Activated naive CD8-positive, alpha-beta T cell treated with anti-CD3 and anti-CD28 coated beads for 36 hours (primary cell): ENCODE results near the gene MCTP1. TPM values are rescaled to one million over a fixed set of nuclear protein-coding genes. Genes with fewer than 3 reads are reported as not detected.

Source experiments
- DNase-seq: peaks from one replicate; pipeline ENCODE4 v3.0.0; 2021
- H3K27ac Mint-ChIP-seq: one replicate; pipeline ENCODE4 v1.8.0; 2022; ENCODE audit warnings: mild to moderate bottlenecking, moderate library complexity, mixed read lengths
- H3K27me3 Mint-ChIP-seq: one replicate; pipeline ENCODE4 v1.8.0; 2022; ENCODE audit warnings: mild to moderate bottlenecking, mixed read lengths
- H3K36me3 Mint-ChIP-seq: one replicate; pipeline ENCODE4 v1.8.0; 2021; ENCODE audit warnings: mild to moderate bottlenecking, mixed read lengths
- H3K4me1 Mint-ChIP-seq: one replicate; pipeline ENCODE4 v1.8.0; 2021; ENCODE audit warnings: mixed read lengths
- H3K4me3 Mint-ChIP-seq: one replicate; pipeline ENCODE4 v1.8.0; 2022; ENCODE audit warnings: mild to moderate bottlenecking, moderate library complexity, mixed read lengths
- H3K9me3 Mint-ChIP-seq: one replicate; pipeline ENCODE4 v1.8.0; 2022; ENCODE audit warnings: mixed read lengths
- total RNA-seq, 2 experiments: library from RNA; stranded (reverse); gene quantifications; one replicate each; pipeline ENCODE4 v1.2.3, GENCODE V29; 2021

The MCTP1 gene
- total RNA-seq, 2 experiments from 2014 or later = 1.1 to 1.3 TPM

- Mint-ChIP-seq H3K4me3 (no peak overlapping the region), H3K27ac (no peak overlapping the region), H3K27me3 (peaks cover 9% of the 10 kb centered on the region), H3K36me3 (no peaks in the 10 kb centered on the region), H3K4me1 (no peaks in the 10 kb centered on the region), H3K9me3 (no peaks in the 10 kb centered on the region)
- DNase-seq = no peak
Observed at GRCh38 chr5:95141141-95141540, 143.8 kb downstream of the MCTP1 start.

DNA sequence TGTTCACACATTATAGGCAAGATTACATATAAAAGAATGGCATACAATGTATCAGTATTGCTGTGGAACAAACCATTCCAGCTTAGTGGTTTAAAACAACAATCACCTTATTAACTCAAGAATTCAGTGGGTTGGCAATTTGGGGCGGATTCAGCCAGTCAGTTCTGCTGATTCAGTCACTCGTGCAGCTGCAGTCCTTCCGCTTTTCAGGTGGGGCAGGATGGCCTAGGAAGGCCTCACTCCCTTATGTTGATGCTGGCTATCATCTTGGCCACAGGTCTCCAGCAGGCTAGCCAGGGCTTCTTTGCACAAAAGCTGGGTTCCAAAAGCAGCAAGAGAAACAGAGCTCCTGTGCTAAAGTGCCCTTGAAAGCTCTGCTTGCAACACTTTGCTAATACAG, 150.6 kb downstream of the MCTP1 start:
- Mint-ChIP-seq H3K27me3 (peaks cover 4% of the 10 kb centered on the region), H3K36me3 (no peaks in the 10 kb centered on the region), H3K4me3 (no peak overlapping the region), H3K27ac (no peak overlapping the region), H3K4me1 (no peaks in the 10 kb centered on the region), H3K9me3 (no peaks in the 10 kb centered on the region)
- DNase-seq = no peak

DNA sequence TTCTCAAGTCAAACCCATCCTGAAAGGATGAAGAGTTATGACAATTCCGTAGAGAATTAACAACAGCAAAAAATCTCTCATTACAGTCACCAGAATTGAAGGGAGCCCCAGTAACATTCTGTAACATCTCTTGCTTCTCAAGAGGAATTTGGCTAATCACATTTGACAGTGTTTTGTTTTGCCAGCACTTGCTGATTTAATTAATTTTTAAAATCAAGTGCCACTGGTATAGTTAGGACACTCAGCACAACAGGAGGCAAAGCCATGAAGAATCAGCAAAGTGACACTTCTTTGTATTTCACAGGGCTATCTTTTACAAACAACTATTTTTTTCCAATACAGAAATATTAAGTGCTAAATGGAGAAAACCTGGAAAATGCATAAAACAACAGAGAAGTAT, 152.8 kb downstream of the MCTP1 start:
- H3K4me1 Mint-ChIP-seq = no peaks in the 10 kb centered on the region
- no peaks in the 10 kb centered on the region for H3K36me3 Mint-ChIP-seq
- DNase-seq = no peak
- H3K27ac Mint-ChIP-seq = no peak overlapping the region
- no peaks in the 10 kb centered on the region for H3K9me3 Mint-ChIP-seq
- H3K27me3 Mint-ChIP-seq = peaks cover 3% of the 10 kb centered on the region
- no peak overlapping the region for H3K4me3 Mint-ChIP-seq

GRCh38 chr5:95130941-95131340, 154.0 kb downstream of the MCTP1 start:
- no peaks in the 10 kb centered on the region for H3K4me1 Mint-ChIP-seq
- H3K9me3 Mint-ChIP-seq = no peaks in the 10 kb centered on the region
- peaks cover 3% of the 10 kb centered on the region for H3K27me3 Mint-ChIP-seq
- H3K4me3 Mint-ChIP-seq = no peak overlapping the region
- DNase-seq = no peak
- no peaks in the 10 kb centered on the region for H3K36me3 Mint-ChIP-seq
- H3K27ac Mint-ChIP-seq = no peak overlapping the region

GRCh38 chr5:95124731-95125130, 160.2 kb downstream of the MCTP1 start:
- Mint-ChIP-seq H3K4me1 (no peaks in the 10 kb centered on the region), H3K9me3 (peaks cover 3% of the 10 kb centered on the region), H3K36me3 (no peaks in the 10 kb centered on the region), H3K27ac (no peak overlapping the region), H3K27me3 (peaks cover 3% of the 10 kb centered on the region), H3K4me3 (no peak overlapping the region)
- no peak for DNase-seq

GRCh38 chr5:95124101-95124500, 160.8 kb downstream of the MCTP1 start:
- H3K9me3 Mint-ChIP-seq = peaks cover 3% of the 10 kb centered on the region
- H3K36me3 Mint-ChIP-seq = no peaks in the 10 kb centered on the region
- H3K4me1 Mint-ChIP-seq = no peaks in the 10 kb centered on the region
- peaks cover 3% of the 10 kb centered on the region for H3K27me3 Mint-ChIP-seq
- no peak overlapping the region for H3K27ac Mint-ChIP-seq
- DNase-seq = no peak
- H3K4me3 Mint-ChIP-seq = no peak overlapping the region

DNA sequence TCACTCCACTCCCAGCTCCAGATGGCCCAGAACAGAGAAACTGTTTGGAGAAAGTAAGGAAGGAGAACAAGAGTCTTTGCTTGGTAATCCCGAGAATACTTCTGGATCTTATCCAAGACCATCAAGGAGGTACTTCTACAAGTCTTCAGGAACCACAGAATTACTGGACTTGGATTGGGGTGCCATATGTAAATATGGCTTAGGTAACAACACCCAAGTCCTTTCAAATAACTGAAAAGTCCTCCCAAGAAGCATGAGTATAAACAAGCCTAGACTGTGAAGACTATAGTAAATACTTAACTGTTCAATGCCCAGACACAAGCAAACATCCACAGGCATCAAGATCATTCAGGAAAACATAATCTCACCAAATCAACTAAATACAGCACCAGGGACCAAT, 170.0 kb downstream of the MCTP1 start:
- Mint-ChIP-seq H3K4me1 (no peaks in the 10 kb centered on the region), H3K27me3 (no peaks in the 10 kb centered on the region), H3K4me3 (no peak overlapping the region), H3K36me3 (no peaks in the 10 kb centered on the region), H3K9me3 (peaks cover 4% of the 10 kb centered on the region), H3K27ac (no peak overlapping the region)
- no peak for DNase-seq

DNA sequence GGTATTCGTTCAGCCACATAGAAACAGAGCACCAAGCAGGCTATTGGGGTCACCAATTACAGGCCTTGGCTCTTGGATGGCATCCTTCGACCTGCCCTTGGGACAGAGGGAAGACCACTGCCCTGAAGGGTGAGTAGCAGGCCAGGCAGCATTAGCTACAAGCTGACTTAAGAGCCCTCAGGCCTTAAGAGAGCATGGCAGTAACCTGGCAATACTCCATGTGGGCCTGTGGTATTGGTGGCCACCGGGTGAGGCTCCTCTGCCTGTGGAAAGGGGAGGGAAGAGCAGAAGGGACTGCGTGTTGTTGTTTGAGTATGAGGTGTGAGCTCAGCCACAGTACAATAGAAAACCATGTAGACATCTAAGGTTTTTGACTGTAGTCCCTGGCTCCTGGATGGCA, 170.6 kb downstream of the MCTP1 start:
- H3K36me3 Mint-ChIP-seq = no peaks in the 10 kb centered on the region
- H3K27ac Mint-ChIP-seq = no peak overlapping the region
- no peaks in the 10 kb centered on the region for H3K27me3 Mint-ChIP-seq
- H3K4me1 Mint-ChIP-seq = no peaks in the 10 kb centered on the region
- H3K9me3 Mint-ChIP-seq = peaks cover 4% of the 10 kb centered on the region
- no peak for DNase-seq
- no peak overlapping the region for H3K4me3 Mint-ChIP-seq

- no peaks in the 10 kb centered on the region for H3K36me3 Mint-ChIP-seq
- no peak overlapping the region for H3K4me3 Mint-ChIP-seq
- H3K4me1 Mint-ChIP-seq = no peaks in the 10 kb centered on the region
- H3K27ac Mint-ChIP-seq = no peak overlapping the region
- peaks cover 4% of the 10 kb centered on the region for H3K9me3 Mint-ChIP-seq
- H3K27me3 Mint-ChIP-seq = no peaks in the 10 kb centered on the region
- DNase-seq = no peak
Observed at GRCh38 chr5:95113489-95113888, 171.4 kb downstream of the MCTP1 start.

DNA sequence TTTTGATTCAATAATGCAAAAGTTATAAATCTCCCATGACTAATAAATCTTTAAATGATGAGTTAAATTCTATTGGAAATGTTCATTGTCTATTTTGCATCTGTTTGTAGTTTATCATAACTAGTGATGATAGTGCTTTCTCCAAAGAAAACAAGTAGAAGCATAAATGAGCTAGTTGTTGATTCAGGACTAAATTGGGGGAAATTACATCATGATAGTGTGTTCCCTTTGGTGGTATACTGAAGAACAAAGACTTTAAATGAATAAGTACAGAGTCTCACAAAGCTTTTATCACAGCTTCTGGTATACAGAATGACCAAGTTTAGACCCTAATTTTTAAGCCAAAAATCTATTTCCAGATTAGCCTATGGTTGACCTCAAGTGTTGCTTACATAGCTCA, 173.8 kb downstream of the MCTP1 start:
- H3K27me3 Mint-ChIP-seq = no peaks in the 10 kb centered on the region
- no peaks in the 10 kb centered on the region for H3K4me1 Mint-ChIP-seq
- H3K4me3 Mint-ChIP-seq = no peak overlapping the region
- H3K36me3 Mint-ChIP-seq = no peaks in the 10 kb centered on the region
- no peak overlapping the region for H3K27ac Mint-ChIP-seq
- DNase-seq = no peak
- H3K9me3 Mint-ChIP-seq = no peaks in the 10 kb centered on the region

DNA sequence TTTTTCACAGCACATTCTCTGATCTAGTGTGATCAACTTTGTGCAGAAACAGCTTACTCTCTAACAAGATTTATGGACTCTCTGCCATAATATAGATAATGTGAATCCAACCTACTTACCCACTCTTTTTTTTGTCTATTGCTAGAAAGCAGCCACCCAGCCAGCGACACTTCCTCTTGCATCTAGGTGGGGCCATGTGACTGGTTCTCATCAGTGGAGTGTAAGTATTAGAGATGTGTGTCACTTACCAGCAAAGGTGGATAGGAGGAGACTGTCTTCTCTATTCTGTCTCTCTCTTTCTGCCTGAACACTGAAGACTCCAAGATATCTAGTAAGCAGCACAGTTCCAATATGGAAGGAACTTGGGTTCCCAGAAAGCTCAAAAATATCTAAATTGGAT, 174.8 kb downstream of the MCTP1 start:
- Mint-ChIP-seq H3K36me3 (no peaks in the 10 kb centered on the region), H3K27me3 (no peaks in the 10 kb centered on the region), H3K4me1 (no peaks in the 10 kb centered on the region), H3K27ac (no peak overlapping the region), H3K4me3 (no peak overlapping the region), H3K9me3 (no peaks in the 10 kb centered on the region)
- no peak for DNase-seq

DNA sequence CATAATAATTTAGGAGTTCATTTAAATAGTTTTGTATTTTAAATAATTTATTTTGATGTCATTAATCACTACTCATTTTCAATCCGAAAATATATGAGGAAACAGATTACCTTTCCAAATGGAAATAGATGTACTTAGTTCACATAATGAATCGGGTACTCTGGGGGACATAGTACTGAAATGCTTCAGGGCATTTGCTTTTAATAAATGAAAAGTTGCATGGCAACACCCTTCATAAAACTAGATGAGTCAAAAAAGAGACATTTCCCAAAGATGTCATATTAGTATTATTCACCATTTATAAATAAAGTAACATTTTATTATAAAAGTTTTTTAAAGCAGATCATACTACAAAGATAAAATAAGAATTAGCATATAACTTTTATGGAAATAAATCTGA, 177.8 kb downstream of the MCTP1 start:
- no peaks in the 10 kb centered on the region for H3K27me3 Mint-ChIP-seq
- no peak overlapping the region for H3K4me3 Mint-ChIP-seq
- H3K27ac Mint-ChIP-seq = no peak overlapping the region
- DNase-seq = no peak
- no peaks in the 10 kb centered on the region for H3K4me1 Mint-ChIP-seq
- no peaks in the 10 kb centered on the region for H3K9me3 Mint-ChIP-seq
- H3K36me3 Mint-ChIP-seq = no peaks in the 10 kb centered on the region

DNA sequence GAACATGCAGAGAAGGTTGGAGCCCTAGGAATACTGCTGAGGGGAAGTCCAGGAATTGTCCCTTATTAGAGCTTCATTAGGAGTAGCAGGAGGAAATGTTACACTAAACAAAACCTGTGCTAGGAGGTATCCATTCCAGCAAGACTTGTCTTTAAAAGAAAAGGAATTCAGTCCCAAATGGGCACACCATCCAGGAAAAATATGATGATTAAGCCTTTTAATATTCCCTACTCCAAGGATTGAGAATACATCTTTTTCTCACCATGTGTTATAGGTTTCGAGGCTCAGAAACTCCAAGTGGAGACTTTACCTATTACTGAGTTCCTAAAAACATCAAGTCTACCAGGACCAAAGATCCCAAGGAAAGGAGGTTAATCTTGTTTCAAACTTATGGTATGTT, 179.3 kb downstream of the MCTP1 start:
- Mint-ChIP-seq H3K4me1 (no peaks in the 10 kb centered on the region), H3K9me3 (no peaks in the 10 kb centered on the region), H3K27me3 (no peaks in the 10 kb centered on the region)

GRCh38 chr5:95102687-95103086, 182.2 kb downstream of the MCTP1 start:
- Mint-ChIP-seq H3K27ac (no peak overlapping the region), H3K36me3 (no peaks in the 10 kb centered on the region), H3K9me3 (no peaks in the 10 kb centered on the region), H3K27me3 (no peaks in the 10 kb centered on the region), H3K4me3 (no peak overlapping the region), H3K4me1 (no peaks in the 10 kb centered on the region)
- no peak for DNase-seq

More for the DNA sequence above, 179.3 kb downstream of the MCTP1 start:
- Mint-ChIP-seq H3K36me3 (no peaks in the 10 kb centered on the region), H3K27ac (no peak overlapping the region), H3K4me3 (no peak overlapping the region)
- no peak for DNase-seq

GRCh38 chr5:95102080-95102479, 182.8 kb downstream of the MCTP1 start:
- Mint-ChIP-seq H3K9me3 (no peaks in the 10 kb centered on the region), H3K36me3 (no peaks in the 10 kb centered on the region), H3K4me3 (no peak overlapping the region), H3K27me3 (no peaks in the 10 kb centered on the region), H3K27ac (no peak overlapping the region), H3K4me1 (no peaks in the 10 kb centered on the region)
- no peak for DNase-seq

DNA sequence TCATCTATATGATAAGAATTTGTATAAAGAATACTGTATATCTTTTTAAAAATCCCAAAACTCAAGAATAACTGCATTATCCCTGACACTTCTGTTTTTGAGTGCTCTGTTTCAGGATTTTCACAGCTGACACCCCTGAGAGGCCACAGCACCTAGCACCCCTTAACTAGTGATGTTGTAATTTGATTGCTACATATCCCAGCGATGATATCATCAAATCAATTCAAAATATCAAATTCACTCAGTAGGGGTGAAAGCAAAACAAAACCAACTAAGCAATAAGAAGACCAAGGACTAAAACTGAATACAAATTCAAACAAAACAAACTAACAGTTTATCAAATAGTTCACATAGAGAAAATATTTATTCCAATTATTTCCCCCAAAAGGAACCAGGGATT, 184.3 kb downstream of the MCTP1 start:
- Mint-ChIP-seq H3K27ac (no peak overlapping the region), H3K36me3 (no peaks in the 10 kb centered on the region), H3K27me3 (no peaks in the 10 kb centered on the region), H3K4me1 (no peaks in the 10 kb centered on the region), H3K4me3 (no peak overlapping the region), H3K9me3 (no peaks in the 10 kb centered on the region)
- DNase-seq = no peak

DNA sequence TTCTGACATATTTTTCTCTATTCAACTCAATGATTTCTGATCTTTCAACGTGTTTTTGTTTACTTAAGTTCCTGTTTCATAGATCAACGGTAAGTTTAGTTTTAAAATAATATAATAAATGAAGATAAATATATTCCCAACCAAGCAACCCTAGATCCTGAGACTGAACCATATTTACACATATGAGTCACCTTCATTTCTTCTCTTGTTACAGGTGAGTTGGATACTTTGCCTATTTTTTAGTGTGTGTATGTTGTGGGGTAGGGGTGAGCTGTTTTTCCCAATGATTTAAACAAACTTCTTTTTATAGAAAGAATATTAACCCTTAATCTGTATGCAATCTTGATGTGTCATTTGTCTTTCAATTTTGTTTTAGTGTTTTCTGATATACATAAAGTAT, 186.9 kb downstream of the MCTP1 start:
- Mint-ChIP-seq H3K4me3 (no peak overlapping the region), H3K27ac (no peak overlapping the region)

More for the DNA sequence above, 186.9 kb downstream of the MCTP1 start:
- Mint-ChIP-seq H3K36me3 (no peaks in the 10 kb centered on the region), H3K9me3 (no peaks in the 10 kb centered on the region), H3K27me3 (no peaks in the 10 kb centered on the region), H3K4me1 (no peaks in the 10 kb centered on the region)
- DNase-seq = no peak
